Panc1 (cell line): ENCODE measurements around the gene TIMM17A. TPM values are rescaled to one million over a fixed set of nuclear protein-coding genes. Genes with fewer than 3 reads are reported as not detected.

Experiments used
- ATAC-seq: fragments of 200-7000 bp; cut with Tn5 transposase; 2 replicates; pipeline ENCODE4 v1.9.1; 2020; ENCODE audit warnings: mild to moderate bottlenecking, moderate library complexity
- BruUV-seq: library from RNA; stranded (reverse); fragments of 400-500 nt; replicated peaks from 2 replicates; lab custom pipeline; 2021; lab: Mats Ljungman, UMichigan
- CTCF ChIA-PET: fragments of 300-600 bp; sonication (Branson Sonifier 250); formaldehyde crosslinking; loops from one replicate; lab custom pipeline; 2022; ENCODE audit warnings: antibody characterized with exemption; lab: Charles Lee
- POLR2A ChIA-PET: fragments of 300-600 bp; sonication (Branson Sonifier 250); formaldehyde crosslinking; loops from one replicate; lab custom pipeline; 2022; ENCODE audit warnings: antibody characterized with exemption; lab: Charles Lee
- DNase-seq: peaks from one replicate; pipeline ENCODE4 v3.0.0-alpha.2; 2010; ENCODE audit warnings: low read depth, low spot score
- H3K27ac ChIP-seq: 2 replicates; pipeline ENCODE4 v1.5.1; 2011; ENCODE audit warnings: mild to moderate bottlenecking, low read length, inconsistent platforms
- H3K27me3 ChIP-seq: fragments of 200-500 bp; sonication (Bioruptor generic); 2 replicates; pipeline ENCODE4 v1.6.0; 2014; ENCODE audit warnings: low read length, inconsistent platforms; ENCODE audit not compliant: control insufficient read depth, insufficient read depth
- H3K36me3 ChIP-seq: fragments of 200-500 bp; sonication (Bioruptor generic); 2 replicates; pipeline ENCODE4 v1.5.1; 2014; ENCODE audit warnings: inconsistent platforms, mild to moderate bottlenecking, low read length, moderate library complexity; ENCODE audit not compliant: control insufficient read depth, insufficient read depth
- H3K4me1 ChIP-seq: 2 replicates; pipeline ENCODE4 v1.5.1; 2011; ENCODE audit warnings: inconsistent platforms, mild to moderate bottlenecking, low read length, moderate library complexity; ENCODE audit not compliant: control insufficient read depth, insufficient read depth
- H3K4me3 ChIP-seq, 2 experiments: 2 replicates each; pipeline ENCODE4 v1.5.1; 2011 to 2012; ENCODE audit warnings: low read depth in 2 of 2, low read length in 2 of 2, mild to moderate bottlenecking in 2 of 2, inconsistent platforms in 1 of 2, moderate library complexity in 1 of 2
- H3K9me3 ChIP-seq: fragments of 200-500 bp; sonication (Bioruptor generic); 2 replicates; pipeline ENCODE4 v1.5.1; 2014; ENCODE audit warnings: low read depth, mild to moderate bottlenecking, inconsistent platforms, low read length, moderate library complexity; ENCODE audit not compliant: control insufficient read depth, insufficient read depth
- POLR2AphosphoS5 ChIP-seq: IDR thresholded peaks from 2 replicates; pipeline ENCODE4 v1.6.1; 2012; ENCODE audit warnings: mild to moderate bottlenecking, low read depth, low read length, moderate library complexity
- SIN3A ChIP-seq: IDR thresholded peaks from 2 replicates; pipeline ENCODE4 v1.6.1; 2012; ENCODE audit warnings: low read depth, mild to moderate bottlenecking, low read length, moderate library complexity, borderline replicate concordance; ENCODE audit not compliant: insufficient read depth
- TCF7L2 ChIP-seq: IDR thresholded peaks from 2 replicates; pipeline ENCODE4 v1.6.1; 2011; ENCODE audit warnings: mild to moderate bottlenecking, low read depth, low read length, inconsistent platforms
- in situ Hi-C: cut with HindIII; loops from 2 replicates; pipeline ENCODE4 v1.10.0; 2016; ENCODE audit warnings: low sequenced_read_pairs, low pct_unique_long_range_greater_than_20kb
- intact Hi-C: fragments of 100-400 bp; cut with micrococcal nuclease; formaldehyde crosslinking; loops from one replicate; pipeline ENCODE4 v1.10.0; 2022; ENCODE audit not compliant: unreplicated experiment
- total RNA-seq: library from RNA; stranded (reverse); gene quantifications from one replicate; pipeline ENCODE4 v1.2.1, GENCODE V29; 2021; ENCODE audit not compliant: unreplicated experiment
- TF ChIP-seq, protein P1 (sequence below): fragments of 450-650 bp; IDR thresholded peaks from 2 replicates; pipeline ENCODE4 v1.5.1; 2017; ENCODE audit warnings: mild to moderate bottlenecking
- TF ChIP-seq, protein P2 (sequence below), 2 experiments: IDR thresholded peaks; 2 replicates each; pipeline ENCODE4 v1.6.1; 2011 to 2012; ENCODE audit warnings: low read depth in 2 of 2, control low read depth in 1 of 2, low read length in 1 of 2, mild to moderate bottlenecking in 1 of 2, moderate library complexity in 1 of 2; ENCODE audit not compliant: insufficient read depth in 1 of 2

The TIMM17A gene
- total RNA-seq, 1 experiment from 2014 or later: 118 TPM

DNA sequence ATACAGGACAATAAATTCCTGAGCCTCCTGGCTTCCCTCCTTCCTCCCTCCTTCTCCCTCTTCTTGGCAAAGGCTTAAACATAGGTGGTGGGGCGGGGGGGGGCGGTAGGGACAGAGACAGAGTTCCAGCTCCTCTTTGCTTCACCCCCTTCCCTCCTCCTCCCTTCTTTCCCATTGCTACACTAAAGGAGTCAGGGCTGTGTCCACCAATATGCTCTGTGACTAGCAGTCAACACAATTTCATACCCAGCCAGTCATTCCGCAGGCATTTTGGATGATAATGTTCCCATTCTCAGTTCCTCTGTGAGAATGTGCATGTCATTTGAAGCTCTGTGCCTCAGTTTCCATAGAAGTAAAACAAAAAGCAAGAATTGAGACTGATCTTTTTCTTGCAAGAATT is 10.7 kb upstream of the TIMM17A start:
- CTCF ChIA-PET: interaction anchor here (0.7 kb wide), 1 partner anchor 39 kb away, joined by 3 read pairs; no protein-coding TSS in a partner anchor
- ATAC-seq: no peak
- Histone ChIP-seq H3K4me1 (no peaks in the 10 kb centered on the region; the same call in 1 of the 2 replicates), H3K36me3 (no peaks in the 10 kb centered on the region), H3K9me3 (no peaks in the 10 kb centered on the region), H3K27me3 (peaks cover 7% of the 10 kb centered on the region), H3K4me3 (no peak overlapping the region), H3K27ac (no peak overlapping the region)
- POLR2A ChIA-PET: no interaction called here
- intact Hi-C loops: no loop called here
- BruUV-seq: no TSS peak
- no peak for DNase-seq
- TF ChIP-seq, protein P1, sequence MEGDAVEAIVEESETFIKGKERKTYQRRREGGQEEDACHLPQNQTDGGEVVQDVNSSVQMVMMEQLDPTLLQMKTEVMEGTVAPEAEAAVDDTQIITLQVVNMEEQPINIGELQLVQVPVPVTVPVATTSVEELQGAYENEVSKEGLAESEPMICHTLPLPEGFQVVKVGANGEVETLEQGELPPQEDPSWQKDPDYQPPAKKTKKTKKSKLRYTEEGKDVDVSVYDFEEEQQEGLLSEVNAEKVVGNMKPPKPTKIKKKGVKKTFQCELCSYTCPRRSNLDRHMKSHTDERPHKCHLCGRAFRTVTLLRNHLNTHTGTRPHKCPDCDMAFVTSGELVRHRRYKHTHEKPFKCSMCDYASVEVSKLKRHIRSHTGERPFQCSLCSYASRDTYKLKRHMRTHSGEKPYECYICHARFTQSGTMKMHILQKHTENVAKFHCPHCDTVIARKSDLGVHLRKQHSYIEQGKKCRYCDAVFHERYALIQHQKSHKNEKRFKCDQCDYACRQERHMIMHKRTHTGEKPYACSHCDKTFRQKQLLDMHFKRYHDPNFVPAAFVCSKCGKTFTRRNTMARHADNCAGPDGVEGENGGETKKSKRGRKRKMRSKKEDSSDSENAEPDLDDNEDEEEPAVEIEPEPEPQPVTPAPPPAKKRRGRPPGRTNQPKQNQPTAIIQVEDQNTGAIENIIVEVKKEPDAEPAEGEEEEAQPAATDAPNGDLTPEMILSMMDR: no peak
- TF ChIP-seq, protein P2, sequence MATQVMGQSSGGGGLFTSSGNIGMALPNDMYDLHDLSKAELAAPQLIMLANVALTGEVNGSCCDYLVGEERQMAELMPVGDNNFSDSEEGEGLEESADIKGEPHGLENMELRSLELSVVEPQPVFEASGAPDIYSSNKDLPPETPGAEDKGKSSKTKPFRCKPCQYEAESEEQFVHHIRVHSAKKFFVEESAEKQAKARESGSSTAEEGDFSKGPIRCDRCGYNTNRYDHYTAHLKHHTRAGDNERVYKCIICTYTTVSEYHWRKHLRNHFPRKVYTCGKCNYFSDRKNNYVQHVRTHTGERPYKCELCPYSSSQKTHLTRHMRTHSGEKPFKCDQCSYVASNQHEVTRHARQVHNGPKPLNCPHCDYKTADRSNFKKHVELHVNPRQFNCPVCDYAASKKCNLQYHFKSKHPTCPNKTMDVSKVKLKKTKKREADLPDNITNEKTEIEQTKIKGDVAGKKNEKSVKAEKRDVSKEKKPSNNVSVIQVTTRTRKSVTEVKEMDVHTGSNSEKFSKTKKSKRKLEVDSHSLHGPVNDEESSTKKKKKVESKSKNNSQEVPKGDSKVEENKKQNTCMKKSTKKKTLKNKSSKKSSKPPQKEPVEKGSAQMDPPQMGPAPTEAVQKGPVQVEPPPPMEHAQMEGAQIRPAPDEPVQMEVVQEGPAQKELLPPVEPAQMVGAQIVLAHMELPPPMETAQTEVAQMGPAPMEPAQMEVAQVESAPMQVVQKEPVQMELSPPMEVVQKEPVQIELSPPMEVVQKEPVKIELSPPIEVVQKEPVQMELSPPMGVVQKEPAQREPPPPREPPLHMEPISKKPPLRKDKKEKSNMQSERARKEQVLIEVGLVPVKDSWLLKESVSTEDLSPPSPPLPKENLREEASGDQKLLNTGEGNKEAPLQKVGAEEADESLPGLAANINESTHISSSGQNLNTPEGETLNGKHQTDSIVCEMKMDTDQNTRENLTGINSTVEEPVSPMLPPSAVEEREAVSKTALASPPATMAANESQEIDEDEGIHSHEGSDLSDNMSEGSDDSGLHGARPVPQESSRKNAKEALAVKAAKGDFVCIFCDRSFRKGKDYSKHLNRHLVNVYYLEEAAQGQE (IDR thresholded peaks at IDR 0.05; ENCODE audit: insufficient read depth in 1 of 2, low read depth in 2 of 2, low read length in 1 of 2): no peak
- TF ChIP-seq POLR2AphosphoS5 (no peak), TCF7L2 (no peak), SIN3A (no peak)
- in situ Hi-C loops: no loop called here

DNA sequence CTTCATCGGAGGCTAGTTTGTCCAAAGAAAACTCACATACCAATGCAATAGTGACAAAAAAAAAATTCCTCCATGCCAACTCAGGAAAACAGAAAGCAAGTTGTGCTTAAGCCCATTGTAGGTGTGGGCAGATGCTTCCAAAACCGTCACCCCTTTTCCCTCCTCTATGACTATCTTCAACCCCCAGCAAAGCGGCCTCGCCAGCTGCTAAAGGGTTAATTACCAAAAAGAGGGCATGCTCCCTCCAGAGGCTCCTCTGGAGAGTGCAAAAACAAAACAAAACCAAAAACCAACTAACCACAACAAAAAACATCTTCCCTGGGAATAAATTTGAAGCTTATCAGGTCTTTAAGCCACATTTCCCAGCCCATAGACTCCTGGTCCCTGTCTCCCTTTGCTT is 10.1 kb upstream of the TIMM17A start:
- no peak for ATAC-seq
- ChIA-PET CTCF (interaction anchor here (0.7 kb wide), 2 partner anchors 39 to 43 kb away, joined by 3 read pairs; no protein-coding TSS in a partner anchor), POLR2A (interaction anchor here (0.8 kb wide), 1 partner anchor 9 kb away, joined by 3 read pairs; no protein-coding TSS in a partner anchor)
- Histone ChIP-seq H3K27ac (no peak overlapping the region), H3K36me3 (no peaks in the 10 kb centered on the region), H3K27me3 (peaks cover 7% of the 10 kb centered on the region), H3K4me1 (no peaks in the 10 kb centered on the region; the same call in 1 of the 2 replicates), H3K4me3 (no peak overlapping the region), H3K9me3 (no peaks in the 10 kb centered on the region)
- no peak for DNase-seq
- in situ Hi-C loops (no loop called here), intact Hi-C loops (no loop called here)
- no TSS peak for BruUV-seq
- TF ChIP-seq SIN3A (no peak), TCF7L2 (no peak), POLR2AphosphoS5 (no peak)
- TF ChIP-seq, protein P2 (IDR thresholded peaks at IDR 0.05; ENCODE audit: insufficient read depth in 1 of 2, low read depth in 2 of 2, low read length in 1 of 2): no peak
- TF ChIP-seq, protein P1: no peak; the same call in 1 of the 2 replicates
